Measurements from ENCODE around the gene SMG6.

Gene SMG6

GRCh38 chr17:2056206-2057174 lies 247.1 kb downstream of the SMG6 start:
- DNase-seq = no peak

- no peak for DNase-seq
Observed at GRCh38 chr17:2055292-2056205, 248.0 kb downstream of the SMG6 start.

GRCh38 chr17:2054512-2055291 lies 248.9 kb downstream of the SMG6 start, which contains the start of gene HIC1:
HIC1 (plus strand) TSS chr17:2055103; CDS start chr17:2056691, 1,588 bp downstream.
- peak; percentile 66 for DNase-seq

- no peak for DNase-seq
Observed at GRCh38 chr17:2054262-2054511, 249.4 kb downstream of the SMG6 start.

- DNase-seq = peak; percentile 74
Observed at GRCh38 chr17:2053380-2054261, 250.0 kb downstream of the SMG6 start.

- DNase-seq = no peak
Observed at GRCh38 chr17:2051933-2052559, 251.5 kb downstream of the SMG6 start.

GRCh38 chr17:2051061-2051932 lies 252.3 kb downstream of the SMG6 start:
- no peak for DNase-seq

GRCh38 chr17:2050300-2051060 lies 253.1 kb downstream of the SMG6 start:
- DNase-seq = peak; percentile 74

- DNase-seq = peak; percentile 84
Observed at GRCh38 chr17:2049333-2050299, 254.0 kb downstream of the SMG6 start.

- no peak for DNase-seq
Observed at GRCh38 chr17:2048805-2049204, 254.8 kb downstream of the SMG6 start.

GRCh38 chr17:2047590-2047989 lies 256.0 kb downstream of the SMG6 start:
- no peak for DNase-seq

- no peak for DNase-seq
Observed at GRCh38 chr17:2044263-2044894, 259.2 kb downstream of the SMG6 start.

GRCh38 chr17:2043785-2044184 lies 259.8 kb downstream of the SMG6 start:
- no peak for DNase-seq

GRCh38 chr17:2042933-2043332 lies 260.7 kb downstream of the SMG6 start:
- DNase-seq = no peak

GRCh38 chr17:2042390-2042847 lies 261.2 kb downstream of the SMG6 start:
- DNase-seq = peak; percentile 27

GRCh38 chr17:2041561-2042389 lies 261.8 kb downstream of the SMG6 start, which contains the start of gene OVCA2:
OVCA2 (plus strand) TSS chr17:2042022; CDS start chr17:2042048, 26 bp downstream.
- peak; percentile 96 for DNase-seq

Data from NCI-H2171 (cell line).